ENCODE data around the gene EBF3. TPM values are rescaled to one million over a fixed set of nuclear protein-coding genes. Genes with fewer than 3 reads are reported as not detected.

EBF3 gene
- total and polyA plus RNA-seq, 4 experiments from 2014 or later = not detected

DNA sequence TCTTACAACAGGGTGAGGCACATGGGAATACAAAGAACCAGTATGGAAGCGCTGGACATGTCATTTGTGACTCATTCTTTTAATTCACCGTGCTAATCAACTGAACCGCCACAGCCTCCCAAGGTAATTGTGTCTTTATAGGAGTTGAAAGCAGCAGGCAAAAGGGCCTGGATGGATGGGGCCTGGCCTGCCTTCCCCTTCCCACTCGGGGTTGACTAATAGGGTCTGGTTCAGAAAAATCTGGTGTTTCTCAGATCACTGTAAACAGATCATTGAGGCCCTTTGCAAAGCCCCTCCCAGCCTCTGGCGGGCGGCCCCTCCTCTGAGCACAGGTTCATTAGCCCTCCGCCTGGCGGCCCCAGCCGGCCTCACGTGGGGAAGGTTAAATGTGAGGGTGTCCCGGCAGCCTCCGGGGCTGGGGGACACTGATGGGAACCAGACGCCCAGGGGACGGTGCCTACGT lies 100.8 kb downstream of the EBF3 start:
- POLR2A ChIA-PET (ENCODE audit: partially characterized antibody) = no interaction called here
- no peaks in the 10 kb centered on the region for H3K4me1 ChIP-seq (ENCODE audit: insufficient read depth, low read length)

DNA sequence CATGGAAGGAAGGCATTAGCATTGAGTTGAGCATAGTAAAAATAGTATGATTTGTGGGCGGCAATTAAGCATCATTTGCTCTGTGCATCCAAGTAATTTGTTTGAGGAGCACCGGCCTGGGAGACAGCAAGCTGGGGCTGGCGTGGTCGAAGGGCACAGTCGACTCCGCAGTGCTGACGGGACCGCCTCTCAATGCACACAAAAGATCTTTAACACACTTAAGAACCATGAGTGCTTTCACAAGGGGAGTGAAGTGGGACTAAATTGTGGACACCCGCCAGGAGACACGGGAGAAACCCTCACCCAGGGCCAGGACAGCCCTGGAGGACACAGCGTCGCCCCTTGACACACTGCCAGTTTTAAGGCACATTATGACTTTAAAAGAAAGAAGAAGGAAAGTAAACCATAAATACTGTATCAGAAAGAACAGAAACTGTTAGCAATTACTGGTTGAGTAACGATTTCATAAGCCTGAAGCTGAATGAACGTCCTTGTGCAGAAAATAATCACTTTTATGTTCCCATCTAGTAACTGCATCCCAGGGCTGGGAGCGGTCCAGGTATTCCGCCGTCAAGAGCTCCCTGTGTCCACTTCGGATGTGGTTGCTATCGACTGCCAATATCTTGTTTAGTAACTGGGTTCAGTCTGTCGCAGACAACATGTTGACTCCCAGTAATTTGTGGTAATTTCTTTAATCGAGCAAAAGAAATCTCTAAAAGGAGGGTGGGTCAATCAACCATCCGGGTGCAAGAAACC lies 102.1 kb downstream of the EBF3 start:
- H3K27ac Mint-ChIP-seq = no peak overlapping the region

More for the DNA sequence above, 100.8 kb downstream of the EBF3 start:
- H3K27me3 Mint-ChIP-seq = peaks cover 0 to 1% of the 10 kb centered on the region in 2 donors
- no peaks in the 10 kb centered on the region for H3K36me3 Mint-ChIP-seq
- Histone ChIP-seq H3K27me3 (ENCODE audit: insufficient read depth, low read length) (no peaks in the 10 kb centered on the region), H3K9me3 (ENCODE audit: control insufficient read depth in 1 of 2, low read length in 2 of 2) (no peaks in the 10 kb centered on the region), H3K27ac (ENCODE audit: low read depth, low read length) (no peak overlapping the region), H3K4me3 (ENCODE audit: low read length in 2 of 2) (no peak overlapping the region), H3K36me3 (ENCODE audit: insufficient read depth, low read length) (no peaks in the 10 kb centered on the region)
- no peaks in the 10 kb centered on the region for H3K4me1 Mint-ChIP-seq
- intact Hi-C loops (cut with micrococcal nuclease) = no loop called here
- no peak overlapping the region for H3K4me3 Mint-ChIP-seq
- CTCF ChIA-PET (ENCODE audit: partially characterized antibody) = no interaction called here
- H3K9me3 Mint-ChIP-seq = no peaks in the 10 kb centered on the region
- DNase-seq = no peak
- no peak overlapping the region for H3K27ac Mint-ChIP-seq

DNA sequence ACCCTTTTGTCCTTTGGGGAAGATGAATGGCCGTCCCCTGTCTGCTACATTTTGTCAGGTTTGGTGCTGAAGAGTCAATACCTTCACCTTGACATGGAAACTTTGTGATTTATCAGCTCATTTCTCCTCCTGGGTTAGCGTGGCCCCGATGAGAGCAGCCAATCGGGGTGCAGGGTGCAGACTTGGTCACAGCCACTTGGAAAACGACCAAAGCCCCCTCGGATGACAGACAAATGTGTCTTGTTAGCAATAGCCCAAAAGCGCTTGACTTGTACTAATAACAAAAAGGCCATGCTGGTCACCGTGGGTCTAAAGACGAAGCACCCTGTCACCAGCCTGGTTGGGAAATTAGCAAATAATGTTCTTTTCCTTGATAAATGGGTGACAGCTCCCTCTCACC lies 103.7 kb downstream of the EBF3 start:
- Mint-ChIP-seq H3K9me3 (peaks cover 0 to 2% (median 0%) of the 10 kb centered on the region in 8 donors), H3K4me3 (no peak overlapping the region), H3K4me1 (no peaks in the 10 kb centered on the region), H3K27ac (no peak overlapping the region), H3K36me3 (no peaks in the 10 kb centered on the region), H3K27me3 (peaks cover 0 to 3% of the 10 kb centered on the region in 2 donors)
- Histone ChIP-seq H3K27me3 (ENCODE audit: insufficient read depth, low read length) (no peaks in the 10 kb centered on the region), H3K4me1 (ENCODE audit: insufficient read depth, low read length) (no peaks in the 10 kb centered on the region), H3K4me3 (ENCODE audit: low read length in 2 of 2) (no peak overlapping the region), H3K27ac (ENCODE audit: low read depth, low read length) (no peak overlapping the region), H3K9me3 (ENCODE audit: control insufficient read depth in 1 of 2, low read length in 2 of 2) (no peaks in the 10 kb centered on the region), H3K36me3 (ENCODE audit: insufficient read depth, low read length) (no peaks in the 10 kb centered on the region)
- CTCF ChIA-PET (ENCODE audit: partially characterized antibody) = no interaction called here
- POLR2A ChIA-PET (ENCODE audit: partially characterized antibody) = no interaction called here
- intact Hi-C loops (cut with micrococcal nuclease) = no loop called here
- DNase-seq = no peak

More for the DNA sequence above, 102.1 kb downstream of the EBF3 start:
- no peaks in the 10 kb centered on the region for H3K9me3 ChIP-seq (ENCODE audit: control insufficient read depth in 1 of 2, low read length in 2 of 2)
- ChIA-PET POLR2A (ENCODE audit: partially characterized antibody) (no interaction called here), CTCF (ENCODE audit: partially characterized antibody) (no interaction called here)
- no peak overlapping the region for H3K4me3 ChIP-seq (ENCODE audit: low read length in 2 of 2)
- H3K36me3 ChIP-seq (ENCODE audit: insufficient read depth, low read length) = no peaks in the 10 kb centered on the region
- DNase-seq = no peak
- H3K27me3 Mint-ChIP-seq = peaks cover 0 to 3% of the 10 kb centered on the region in 2 donors
- H3K4me1 Mint-ChIP-seq = no peaks in the 10 kb centered on the region
- no peaks in the 10 kb centered on the region for H3K4me1 ChIP-seq (ENCODE audit: insufficient read depth, low read length)
- H3K9me3 Mint-ChIP-seq = no peaks in the 10 kb centered on the region
- intact Hi-C loops (cut with micrococcal nuclease) = no loop called here
- no peaks in the 10 kb centered on the region for H3K27me3 ChIP-seq (ENCODE audit: insufficient read depth, low read length)
- H3K36me3 Mint-ChIP-seq = no peaks in the 10 kb centered on the region
- H3K27ac ChIP-seq (ENCODE audit: low read depth, low read length) = no peak overlapping the region
- no peak overlapping the region for H3K4me3 Mint-ChIP-seq

DNA sequence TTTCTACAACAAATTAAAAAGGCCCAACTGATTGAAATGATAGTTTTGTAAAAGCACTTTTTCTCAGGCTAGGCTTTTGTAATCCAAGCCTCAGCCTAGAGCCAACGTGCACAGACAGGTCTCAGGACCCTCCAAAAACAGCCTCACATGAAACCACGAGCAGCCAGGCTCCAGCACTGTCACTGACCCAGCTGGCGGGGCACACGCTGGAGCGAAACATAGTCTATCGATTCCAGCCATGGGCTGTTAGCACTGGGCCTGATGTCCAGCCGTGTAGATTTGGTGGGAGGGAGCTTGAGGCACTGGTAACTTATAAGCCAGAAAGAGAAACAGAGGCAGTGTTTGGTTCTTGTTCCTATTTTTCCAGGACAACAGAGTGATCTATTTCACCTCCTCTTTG lies 104.5 kb downstream of the EBF3 start:
- H3K36me3 ChIP-seq (ENCODE audit: insufficient read depth, low read length) = no peaks in the 10 kb centered on the region
- ChIA-PET POLR2A (ENCODE audit: partially characterized antibody) (no interaction called here), CTCF (ENCODE audit: partially characterized antibody) (no interaction called here)
- intact Hi-C loops (cut with micrococcal nuclease) = no loop called here
- H3K27me3 ChIP-seq (ENCODE audit: insufficient read depth, low read length) = no peaks in the 10 kb centered on the region
- Mint-ChIP-seq H3K4me1 (no peaks in the 10 kb centered on the region), H3K27ac (no peak overlapping the region), H3K27me3 (peaks cover 0 to 3% of the 10 kb centered on the region in 2 donors), H3K9me3 (peaks cover 0 to 2% (median 0%) of the 10 kb centered on the region in 8 donors), H3K4me3 (no peak overlapping the region), H3K36me3 (no peaks in the 10 kb centered on the region)
- no peaks in the 10 kb centered on the region for H3K4me1 ChIP-seq (ENCODE audit: insufficient read depth, low read length)
- H3K27ac ChIP-seq (ENCODE audit: low read depth, low read length) = no peak overlapping the region
- no peak overlapping the region for H3K4me3 ChIP-seq (ENCODE audit: low read length in 2 of 2)
- no peak for DNase-seq
- no peaks in the 10 kb centered on the region for H3K9me3 ChIP-seq (ENCODE audit: control insufficient read depth in 1 of 2, low read length in 2 of 2)

DNA sequence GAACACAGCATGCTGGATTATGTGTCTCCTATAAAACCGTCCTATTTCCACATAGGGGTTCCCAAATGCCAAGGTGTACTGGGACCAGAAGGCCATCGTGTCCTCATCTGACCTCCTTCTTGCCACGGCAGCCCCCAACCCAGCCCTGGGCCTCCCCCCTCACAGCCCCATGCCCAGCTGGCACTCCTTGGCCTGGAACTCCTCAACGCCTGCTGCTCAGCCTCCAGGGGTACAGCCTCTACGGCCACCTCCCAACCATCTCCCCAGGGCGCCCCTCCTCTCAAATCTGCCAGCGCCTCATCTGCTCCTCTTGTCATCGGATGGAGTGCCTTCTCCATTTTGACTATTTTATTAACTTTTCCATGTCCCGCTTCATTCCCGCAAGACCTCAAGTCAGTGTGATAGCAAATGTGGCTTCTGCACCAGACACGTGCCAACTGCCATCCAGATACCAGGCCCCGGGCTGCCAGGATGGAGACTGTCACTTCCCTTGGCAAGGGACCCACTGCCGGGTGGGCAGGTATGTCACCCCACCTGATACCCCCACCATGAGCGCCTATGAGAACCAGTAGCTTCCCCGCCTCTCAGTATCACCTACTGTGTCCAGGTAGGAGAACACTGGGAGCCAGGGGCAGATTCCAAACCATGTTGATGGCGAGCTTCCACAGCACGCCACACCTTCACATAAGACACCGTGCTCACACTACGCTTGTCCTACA lies 106.7 kb downstream of the EBF3 start:
- Histone ChIP-seq H3K36me3 (ENCODE audit: insufficient read depth, low read length) (no peaks in the 10 kb centered on the region), H3K27ac (ENCODE audit: low read depth, low read length) (no peak overlapping the region), H3K27me3 (ENCODE audit: insufficient read depth, low read length) (no peaks in the 10 kb centered on the region), H3K9me3 (ENCODE audit: control insufficient read depth in 1 of 2, low read length in 2 of 2) (no peaks in the 10 kb centered on the region), H3K4me3 (ENCODE audit: low read length in 2 of 2) (no peak overlapping the region), H3K4me1 (ENCODE audit: insufficient read depth, low read length) (no peaks in the 10 kb centered on the region)
- Mint-ChIP-seq H3K36me3 (no peaks in the 10 kb centered on the region), H3K27ac (no peak overlapping the region), H3K4me3 (no peak overlapping the region), H3K27me3 (peaks cover 0 to 5% of the 10 kb centered on the region in 2 donors), H3K9me3 (peaks cover 0 to 2% (median 0%) of the 10 kb centered on the region in 8 donors), H3K4me1 (no peaks in the 10 kb centered on the region)
- POLR2A ChIA-PET (ENCODE audit: partially characterized antibody) = no interaction called here
- intact Hi-C loops (cut with micrococcal nuclease) = no loop called here
- CTCF ChIA-PET (ENCODE audit: partially characterized antibody) = no interaction called here
- no peak for DNase-seq

DNA sequence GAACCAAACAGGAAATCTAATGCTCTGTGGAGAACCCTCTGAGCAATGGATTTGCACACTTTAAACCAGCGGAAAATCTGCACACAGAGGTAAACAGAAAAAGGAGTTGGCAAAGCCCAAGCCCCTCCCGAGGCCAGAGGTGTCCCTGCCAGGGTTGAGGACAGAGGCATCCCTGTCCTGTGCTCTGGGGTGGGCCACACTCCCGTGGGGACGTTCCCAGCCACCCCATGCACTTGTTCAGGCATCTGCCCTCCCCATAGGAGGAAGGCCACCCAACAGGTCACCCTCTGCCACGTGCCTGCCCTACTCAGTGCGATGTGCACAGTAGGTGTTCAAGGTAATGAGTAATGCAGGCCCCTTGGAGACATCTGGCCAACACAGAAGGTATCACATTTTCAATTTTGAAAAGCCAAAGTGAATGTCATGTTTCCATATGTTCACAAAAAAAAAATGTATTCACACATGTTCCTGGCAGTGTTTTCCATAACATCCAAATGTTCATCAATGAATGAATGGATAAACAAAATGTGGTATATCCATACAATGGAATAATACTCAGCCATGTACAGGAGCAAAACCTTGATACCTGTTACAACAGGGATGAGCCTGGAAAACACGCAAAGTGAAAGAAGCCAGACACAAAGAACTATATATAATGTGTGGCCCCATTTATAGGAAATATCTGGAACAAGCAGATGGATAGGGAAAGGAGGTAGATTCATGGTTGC lies 108.1 kb downstream of the EBF3 start:
- H3K27ac ChIP-seq (ENCODE audit: low read depth, low read length) = no peak overlapping the region
- H3K36me3 Mint-ChIP-seq = no peaks in the 10 kb centered on the region
- H3K27ac Mint-ChIP-seq = no peak overlapping the region
- H3K27me3 Mint-ChIP-seq = peaks cover 0 to 7% of the 10 kb centered on the region in 2 donors
- ChIA-PET CTCF (ENCODE audit: partially characterized antibody) (no interaction called here), POLR2A (ENCODE audit: partially characterized antibody) (no interaction called here)
- H3K4me1 Mint-ChIP-seq = no peaks in the 10 kb centered on the region
- no peaks in the 10 kb centered on the region for H3K4me1 ChIP-seq (ENCODE audit: insufficient read depth, low read length)
- H3K9me3 Mint-ChIP-seq = peaks cover 0 to 2% (median 0%) of the 10 kb centered on the region in 8 donors
- H3K4me3 Mint-ChIP-seq = no peak overlapping the region
- intact Hi-C loops (cut with micrococcal nuclease) = no loop called here
- H3K27me3 ChIP-seq (ENCODE audit: insufficient read depth, low read length) = no peaks in the 10 kb centered on the region
- H3K36me3 ChIP-seq (ENCODE audit: insufficient read depth, low read length) = no peaks in the 10 kb centered on the region
- H3K4me3 ChIP-seq (ENCODE audit: low read length in 2 of 2) = no peak overlapping the region
- no peaks in the 10 kb centered on the region for H3K9me3 ChIP-seq (ENCODE audit: control insufficient read depth in 1 of 2, low read length in 2 of 2)
- DNase-seq = no peak
